K562 (cell line): Measurements from ENCODE around the gene TBL2.

ENCODE experiments used
- ARID2 ChIP-seq: fragments of 450-650 bp; IDR thresholded peaks from 2 replicates; pipeline ENCODE4 v1.6.1; 2017; ENCODE audit warnings: antibody characterized with exemption, mild to moderate bottlenecking
- BRCA1 ChIP-seq, 2 experiments: fragments of 450-650 bp in 1 of 2; sonication (generic) in 1 of 2; formaldehyde crosslinking in 1 of 2; IDR thresholded peaks; 2 replicates each; pipeline versions ENCODE4 v1.5.0 to v1.6.1; 2017 to 2020; ENCODE audit warnings: mild to moderate bottlenecking in 1 of 2, missing genetic modification reagents in 1 of 2
- ETV1 ChIP-seq: fragments of 450-650 bp; conservative IDR thresholded peaks from 2 replicates; pipeline ENCODE4 v1.6.1; 2016; ENCODE audit warnings: missing genetic modification characterization, control low read depth, low read depth, missing compliant biosample characterization
- EZH2 ChIP-seq: IDR thresholded peaks from 2 replicates; pipeline ENCODE4 v1.6.1; 2012; ENCODE audit warnings: low read depth, mild to moderate bottlenecking, inconsistent platforms, low read length, borderline replicate concordance
- KLF10 ChIP-seq: fragments of 250-450 bp; sonication (Bioruptor Pico); IDR thresholded peaks from 2 replicates; pipeline ENCODE4 v1.6.1; 2021; ENCODE audit warnings: matching md5 sums
- NELFE ChIP-seq: IDR thresholded peaks from 2 replicates; pipeline ENCODE4 v1.6.1; 2011; ENCODE audit warnings: mild to moderate bottlenecking; ENCODE audit not compliant: insufficient read depth, insufficient read length
- SLC30A9 ChIP-seq: fragments of 250-450 bp; sonication (Bioruptor Pico); IDR thresholded peaks from 2 replicates; pipeline ENCODE4 v1.8.0; 2022; ENCODE audit warnings: mild to moderate bottlenecking, moderate library complexity
- SP1 ChIP-seq: sonication (generic); formaldehyde crosslinking; IDR thresholded peaks from 2 replicates; pipeline ENCODE4 v1.8.1; 2022; ENCODE audit warnings: mild to moderate bottlenecking, missing genetic modification reagents
- STAT5A ChIP-seq: IDR thresholded peaks from 2 replicates; pipeline ENCODE4 v1.6.1; 2012; ENCODE audit warnings: low read length, inconsistent platforms, borderline replicate concordance
- TEAD4 ChIP-seq, 2 experiments: sonication (generic) in 1 of 2; formaldehyde crosslinking in 1 of 2; IDR thresholded peaks; 2 replicates each; pipeline versions ENCODE4 v1.6.1 to v1.8.0; 2012 to 2022; ENCODE audit warnings: borderline replicate concordance in 1 of 2, inconsistent platforms in 1 of 2, low read length in 1 of 2, mild to moderate bottlenecking in 1 of 2, missing genetic modification reagents in 1 of 2
- ZNF174 ChIP-seq: fragments of 250-450 bp; sonication (Bioruptor Pico); IDR thresholded peaks from 2 replicates; pipeline ENCODE4 v1.4.0; 2020; ENCODE audit warnings: mild to moderate bottlenecking
- TF ChIP-seq, protein P1 (sequence below), 2 experiments: fragments of 450-650 bp in 1 of 2; sonication (generic) in 1 of 2; formaldehyde crosslinking in 1 of 2; IDR thresholded peaks in 1 of 2; conservative IDR thresholded peaks in 1 of 2; 2 replicates each; pipeline versions ENCODE4 v1.6.1 to v1.8.1; 2016 to 2023; ENCODE audit warnings: mild to moderate bottlenecking in 2 of 2, moderate library complexity in 2 of 2, inconsistent platforms in 1 of 2, missing genetic modification reagents in 1 of 2
- TF ChIP-seq, protein P2 (sequence below): fragments of 450-650 bp; formaldehyde crosslinking; IDR thresholded peaks from 2 replicates; pipeline ENCODE4 v1.4.0; 2022; ENCODE audit warnings: missing genetic modification characterization

DNA sequence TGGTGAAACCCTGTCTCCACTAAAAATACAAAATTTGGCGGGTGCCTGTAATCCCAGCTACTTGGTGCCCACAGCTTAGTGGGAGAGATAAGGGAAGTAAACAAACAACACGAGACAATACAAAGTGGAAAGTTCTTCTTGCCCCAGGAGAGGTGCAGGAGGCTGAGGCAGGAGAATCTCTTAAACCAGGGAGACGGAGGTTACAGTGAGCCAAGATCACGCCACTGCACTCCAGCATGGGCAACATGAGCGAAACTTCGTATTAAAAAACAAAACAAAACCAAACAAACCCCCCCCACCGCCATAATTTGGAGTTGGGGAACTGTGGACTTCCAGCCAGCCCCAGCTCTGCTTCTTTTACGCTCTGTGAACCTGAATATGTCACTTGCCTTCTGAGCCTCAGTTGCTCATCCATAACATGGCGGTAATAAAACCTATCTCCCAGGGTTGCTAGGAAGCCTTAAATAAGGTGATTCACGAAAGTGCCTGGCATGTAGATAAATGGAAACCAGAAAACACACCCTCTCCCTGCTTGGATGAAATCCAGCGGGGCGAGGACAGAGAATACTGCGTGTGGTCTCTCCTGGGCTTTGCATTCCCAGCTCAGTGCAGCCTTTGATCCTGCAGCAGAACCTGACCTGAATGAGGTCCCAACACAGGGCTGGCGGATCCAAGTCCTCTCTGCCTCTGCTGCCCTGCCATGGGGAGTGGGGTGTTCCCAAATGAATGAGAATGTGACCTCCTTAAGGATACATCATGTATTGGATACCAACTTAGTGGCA, 35.8 kb upstream of the TBL2 start:
- no peak for TF ChIP-seq KLF10
- TF ChIP-seq EZH2: no peak
- TF ChIP-seq ETV1: no peak
- TF ChIP-seq ARID2: no peak
- TF ChIP-seq BRCA1 (IDR thresholded peaks at IDR 0.05): no peak
- TF ChIP-seq BRCA1 (CRISPR knock-in tag; IDR thresholded peaks at IDR 0.05): no peak
- no peak for TF ChIP-seq TEAD4 (IDR thresholded peaks at IDR 0.05; ENCODE audit: low read length)
- no peak for TF ChIP-seq TEAD4 (CRISPR knock-in tag; IDR thresholded peaks at IDR 0.05; ENCODE audit: borderline replicate concordance)
- no peak for TF ChIP-seq STAT5A
- TF ChIP-seq, protein P1, sequence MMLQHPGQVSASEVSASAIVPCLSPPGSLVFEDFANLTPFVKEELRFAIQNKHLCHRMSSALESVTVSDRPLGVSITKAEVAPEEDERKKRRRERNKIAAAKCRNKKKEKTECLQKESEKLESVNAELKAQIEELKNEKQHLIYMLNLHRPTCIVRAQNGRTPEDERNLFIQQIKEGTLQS (IDR thresholded peaks at IDR 0.05): no peak
- TF ChIP-seq, protein P1 (CRISPR knock-in tag; conservative IDR thresholded peaks at IDR 0.05): no peak
- no peak for TF ChIP-seq ZNF174 (CRISPR knock-in tag)
- TF ChIP-seq SP1 (CRISPR knock-in tag): no peak
- no peak for TF ChIP-seq NELFE
- no peak for TF ChIP-seq SLC30A9 (CRISPR knock-in tag)
- TF ChIP-seq, protein P2, sequence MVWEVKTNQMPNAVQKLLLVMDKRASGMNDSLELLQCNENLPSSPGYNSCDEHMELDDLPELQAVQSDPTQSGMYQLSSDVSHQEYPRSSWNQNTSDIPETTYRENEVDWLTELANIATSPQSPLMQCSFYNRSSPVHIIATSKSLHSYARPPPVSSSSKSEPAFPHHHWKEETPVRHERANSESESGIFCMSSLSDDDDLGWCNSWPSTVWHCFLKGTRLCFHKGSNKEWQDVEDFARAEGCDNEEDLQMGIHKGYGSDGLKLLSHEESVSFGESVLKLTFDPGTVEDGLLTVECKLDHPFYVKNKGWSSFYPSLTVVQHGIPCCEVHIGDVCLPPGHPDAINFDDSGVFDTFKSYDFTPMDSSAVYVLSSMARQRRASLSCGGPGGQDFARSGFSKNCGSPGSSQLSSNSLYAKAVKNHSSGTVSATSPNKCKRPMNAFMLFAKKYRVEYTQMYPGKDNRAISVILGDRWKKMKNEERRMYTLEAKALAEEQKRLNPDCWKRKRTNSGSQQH (CRISPR knock-in tag): no peak
